ACC112 (cell line): Measurements from ENCODE around the gene ELP4.
"Not testable (repeated sequence)": the region's sequence is repeated elsewhere in the genome, so short reads cannot be mapped to it uniquely, and the experiment has no call there.

Experiments
- H2AFZ ChIP-seq: fragments of 200-600 bp; sonication (generic); one replicate; pipeline ENCODE4 v1.6.0; 2017; ENCODE audit warnings: antibody characterized with exemption, low read length; ENCODE audit not compliant: unreplicated experiment
- H3K27ac ChIP-seq: fragments of 200-600 bp; sonication (generic); 2 replicates; pipeline ENCODE4 v1.5.1; 2014; ENCODE audit warnings: low read depth, mild to moderate bottlenecking, antibody characterized with exemption, low read length, moderate library complexity
- H3K27me3 ChIP-seq: fragments of 200-600 bp; sonication (generic); 2 replicates; pipeline ENCODE4 v1.6.1; 2014; ENCODE audit warnings: mild to moderate bottlenecking, antibody characterized with exemption, low read length, moderate library complexity, mixed read lengths; ENCODE audit not compliant: insufficient read depth
- H3K36me3 ChIP-seq: fragments of 200-600 bp; sonication (generic); 2 replicates; pipeline ENCODE4 v1.6.1; 2016; ENCODE audit warnings: mild to moderate bottlenecking, antibody characterized with exemption, low read length, moderate library complexity, mixed read lengths; ENCODE audit not compliant: insufficient read depth
- H3K4me1 ChIP-seq: fragments of 200-600 bp; sonication (generic); one replicate; pipeline ENCODE4 v1.6.1; 2016; ENCODE audit warnings: low read length, mixed read lengths; ENCODE audit not compliant: insufficient read depth, unreplicated experiment, control insufficient read depth
- H3K4me3 ChIP-seq: fragments of 200-600 bp; sonication (generic); 2 replicates; pipeline ENCODE4 v1.5.1; 2014; ENCODE audit warnings: mild to moderate bottlenecking, low read depth, low read length
- H3K79me2 ChIP-seq: fragments of 200-600 bp; sonication (generic); one replicate; pipeline ENCODE4 v1.6.0; 2016; ENCODE audit warnings: low read length; ENCODE audit not compliant: control insufficient read depth, unreplicated experiment, insufficient read depth

ELP4 gene

DNA sequence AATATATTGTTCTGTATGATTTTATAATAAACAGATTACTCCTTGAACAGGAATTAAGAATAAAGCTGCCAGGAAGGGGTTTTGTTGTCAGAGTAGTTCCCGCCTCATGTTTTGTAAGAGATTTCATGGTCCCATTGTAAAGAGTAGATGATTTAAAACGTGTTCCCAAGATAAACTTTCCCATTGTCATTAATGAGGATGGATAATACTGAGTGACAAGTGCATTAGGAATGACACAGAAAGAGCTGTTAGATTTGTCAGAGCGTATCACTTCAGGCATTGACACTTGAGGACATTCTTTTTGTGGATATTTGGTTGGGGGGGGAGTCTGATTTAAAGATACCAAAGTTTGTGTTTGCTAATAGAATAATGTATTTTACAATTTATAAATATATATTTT lies 154.6 kb downstream of the ELP4 start:
- no peak overlapping the region for H3K27ac ChIP-seq
- no peak overlapping the region for H3K4me3 ChIP-seq
- H2AFZ ChIP-seq = no peak overlapping the region
- no peaks in the 10 kb centered on the region for H3K4me1 ChIP-seq
- no peaks in the 10 kb centered on the region for H3K36me3 ChIP-seq
- H3K79me2 ChIP-seq = no peaks in the 10 kb centered on the region
- no peaks in the 10 kb centered on the region for H3K27me3 ChIP-seq

GRCh38 chr11:31664954-31665353 lies 155.4 kb downstream of the ELP4 start:
- Histone ChIP-seq H3K4me3 (no peak overlapping the region), H3K4me1 (no peaks in the 10 kb centered on the region), H2AFZ (no peak overlapping the region), H3K79me2 (no peaks in the 10 kb centered on the region), H3K36me3 (no peaks in the 10 kb centered on the region), H3K27me3 (no peaks in the 10 kb centered on the region), H3K27ac (no peak overlapping the region)

- no peak overlapping the region for H3K4me3 ChIP-seq
- no peak overlapping the region for H3K27ac ChIP-seq
- no peak overlapping the region for H2AFZ ChIP-seq
- H3K4me1 ChIP-seq = peaks cover 8% of the 10 kb centered on the region
- H3K36me3 ChIP-seq = no peaks in the 10 kb centered on the region
- no peaks in the 10 kb centered on the region for H3K79me2 ChIP-seq
- H3K27me3 ChIP-seq = no peaks in the 10 kb centered on the region
These were observed 162.1 kb downstream of the ELP4 start for GRCh38 chr11:31671681-31672080.

DNA sequence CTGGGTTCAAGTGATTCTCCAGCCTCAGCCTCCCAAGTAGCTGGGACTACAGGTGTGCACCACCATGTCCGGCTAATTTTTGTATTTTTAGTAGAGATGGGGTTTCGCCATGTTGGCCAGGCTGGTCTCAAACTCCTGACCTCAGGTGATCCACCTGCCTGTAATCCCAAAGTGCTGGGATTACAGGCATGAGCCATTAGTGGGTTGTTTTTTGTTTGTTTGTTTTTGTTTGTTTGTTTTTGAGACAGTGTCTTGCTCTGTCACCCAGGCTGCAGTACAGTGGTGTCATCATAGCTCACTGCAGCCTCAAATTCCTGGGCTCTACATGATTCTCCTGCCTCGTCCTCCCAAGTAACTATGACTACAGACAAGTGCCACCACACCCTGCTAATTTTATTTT lies 163.5 kb downstream of the ELP4 start:
- not testable (repeated sequence) for H3K4me3 ChIP-seq, H3K27ac ChIP-seq, H2AFZ ChIP-seq, H3K79me2 ChIP-seq, H3K27me3 ChIP-seq, H3K36me3 ChIP-seq, H3K4me1 ChIP-seq

- no peaks in the 10 kb centered on the region for H3K36me3 ChIP-seq
- no peak overlapping the region for H3K4me3 ChIP-seq
- no peak overlapping the region for H3K27ac ChIP-seq
- no peaks in the 10 kb centered on the region for H3K79me2 ChIP-seq
- no peak overlapping the region for H2AFZ ChIP-seq
- H3K4me1 ChIP-seq = peaks cover 8% of the 10 kb centered on the region
- no peaks in the 10 kb centered on the region for H3K27me3 ChIP-seq
These were observed 166.9 kb downstream of the ELP4 start for GRCh38 chr11:31676280-31676982.

GRCh38 chr11:31680770-31681169 lies 171.2 kb downstream of the ELP4 start:
- peaks cover 16% of the 10 kb centered on the region for H3K4me1 ChIP-seq
- no peaks in the 10 kb centered on the region for H3K36me3 ChIP-seq
- H3K27me3 ChIP-seq = no peaks in the 10 kb centered on the region
- H3K79me2 ChIP-seq = no peaks in the 10 kb centered on the region
- H3K27ac ChIP-seq = no peak overlapping the region
- no peak overlapping the region for H3K4me3 ChIP-seq
- H2AFZ ChIP-seq = no peak overlapping the region

DNA sequence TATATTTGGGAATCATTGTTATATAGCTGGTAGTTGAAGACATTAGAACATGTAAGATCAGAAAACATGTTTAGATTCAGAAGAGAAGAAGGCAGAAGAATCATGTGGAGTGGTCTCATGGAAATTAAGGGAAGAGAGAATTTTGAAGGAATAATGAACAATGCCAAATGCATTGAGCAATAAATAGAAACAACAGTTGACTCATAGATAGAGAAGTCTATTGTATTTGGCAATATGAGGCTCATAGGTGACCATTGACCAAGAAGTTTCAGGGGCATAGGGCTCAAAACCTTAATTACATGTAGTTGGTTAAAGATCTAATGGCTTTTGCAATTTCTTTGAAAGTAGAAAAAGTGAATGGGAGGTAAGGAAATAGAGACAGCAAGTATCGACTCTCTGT lies 177.7 kb downstream of the ELP4 start:
- Histone ChIP-seq H3K27ac (no peak overlapping the region), H3K79me2 (no peaks in the 10 kb centered on the region), H3K27me3 (no peaks in the 10 kb centered on the region), H3K4me3 (no peak overlapping the region), H2AFZ (no peak overlapping the region), H3K4me1 (peaks cover 27% of the 10 kb centered on the region), H3K36me3 (no peaks in the 10 kb centered on the region)

- Histone ChIP-seq H3K4me1 (peaks cover 27% of the 10 kb centered on the region), H2AFZ (no peak overlapping the region), H3K36me3 (no peaks in the 10 kb centered on the region), H3K27me3 (no peaks in the 10 kb centered on the region), H3K27ac (no peak overlapping the region), H3K79me2 (no peaks in the 10 kb centered on the region), H3K4me3 (no peak overlapping the region)
These were observed 178.3 kb downstream of the ELP4 start for GRCh38 chr11:31687861-31688260.

DNA sequence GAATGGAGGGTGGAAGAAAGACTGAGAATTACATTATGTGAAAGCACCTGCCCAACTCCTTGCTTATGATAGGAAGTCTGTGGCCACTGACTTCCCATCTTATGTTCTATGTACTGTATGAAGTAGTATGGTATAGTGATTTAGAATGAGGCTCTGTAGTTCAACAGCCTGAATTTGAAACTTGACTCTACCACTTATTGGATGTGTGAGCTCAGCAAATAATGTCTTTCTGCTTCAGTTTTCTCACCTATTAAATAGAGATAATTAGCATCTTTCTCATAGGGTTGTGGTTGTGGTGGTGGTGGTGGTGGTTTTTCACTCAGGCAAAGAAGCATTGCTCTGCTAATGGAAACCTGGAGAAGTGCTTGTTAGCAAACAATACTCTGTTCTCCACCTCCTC lies 180.0 kb downstream of the ELP4 start:
- Histone ChIP-seq H3K27ac (no peak overlapping the region), H3K79me2 (no peaks in the 10 kb centered on the region), H3K27me3 (no peaks in the 10 kb centered on the region), H3K4me1 (peaks cover 23% of the 10 kb centered on the region), H3K36me3 (no peaks in the 10 kb centered on the region), H2AFZ (no peak overlapping the region), H3K4me3 (no peak overlapping the region)

DNA sequence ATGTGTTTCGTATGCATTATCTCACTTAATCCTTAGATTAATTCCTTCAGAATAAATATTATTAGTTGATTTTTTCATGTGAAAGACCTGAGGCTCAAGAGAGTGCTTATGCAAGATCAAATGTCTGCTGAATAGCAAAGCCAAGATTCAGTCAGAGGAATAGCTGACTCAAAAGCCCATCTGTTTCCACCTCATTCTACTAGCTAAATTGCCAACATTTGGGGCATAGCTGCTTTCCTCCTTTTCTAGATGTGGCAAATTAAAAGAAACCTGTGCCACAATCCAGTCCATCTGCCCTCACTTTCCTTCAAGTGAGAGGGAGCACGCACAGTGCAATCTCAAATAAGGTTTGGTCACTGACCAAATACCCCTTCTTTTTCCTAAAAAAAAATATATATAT lies 180.5 kb downstream of the ELP4 start:
- H3K4me1 ChIP-seq = peaks cover 19% of the 10 kb centered on the region
- H3K27ac ChIP-seq = no peak overlapping the region
- H2AFZ ChIP-seq = no peak overlapping the region
- H3K4me3 ChIP-seq = no peak overlapping the region
- no peaks in the 10 kb centered on the region for H3K27me3 ChIP-seq
- no peaks in the 10 kb centered on the region for H3K79me2 ChIP-seq
- no peaks in the 10 kb centered on the region for H3K36me3 ChIP-seq

GRCh38 chr11:31690516-31690915 lies 180.9 kb downstream of the ELP4 start:
- H2AFZ ChIP-seq = no peak overlapping the region
- no peak overlapping the region for H3K4me3 ChIP-seq
- H3K27me3 ChIP-seq = no peaks in the 10 kb centered on the region
- no peak overlapping the region for H3K27ac ChIP-seq
- no peaks in the 10 kb centered on the region for H3K79me2 ChIP-seq
- H3K4me1 ChIP-seq = peaks cover 19% of the 10 kb centered on the region
- H3K36me3 ChIP-seq = no peaks in the 10 kb centered on the region
